ENCODE data around the gene ZNHIT3.
"Not testable (repeated sequence)": the region's sequence is repeated elsewhere in the genome, so short reads cannot be mapped to it uniquely, and the experiment has no call there.

ZNHIT3 gene

GRCh38 chr17:36485027-36485426, 1.5 kb upstream of the ZNHIT3 start:
- DNase-seq = no peak

GRCh38 chr17:36485805-36486203, 677 bp upstream of the ZNHIT3 start:
- DNase-seq = no peak

GRCh38 chr17:36493956-36494355, 7.5 kb downstream of the ZNHIT3 start:
- DNase-seq = no peak

GRCh38 chr17:36494674-36495073, 8.2 kb downstream of the ZNHIT3 start:
- no peak for DNase-seq

- no peak for DNase-seq
Measured at GRCh38 chr17:36495076-36495578, 8.6 kb downstream of the ZNHIT3 start.

- no peak for DNase-seq
Measured at GRCh38 chr17:36496018-36496789, 9.7 kb downstream of the ZNHIT3 start.

GRCh38 chr17:36498155-36498554, 11.7 kb downstream of the ZNHIT3 start:
- DNase-seq = no peak

GRCh38 chr17:36498560-36499300, 12.2 kb downstream of the ZNHIT3 start:
- DNase-seq = no peak

- DNase-seq = no peak
Measured at GRCh38 chr17:36500745-36501225, 14.3 kb downstream of the ZNHIT3 start.

GRCh38 chr17:36501351-36501750, 14.9 kb downstream of the ZNHIT3 start:
- DNase-seq = no peak

- DNase-seq = no peak
Measured at GRCh38 chr17:36501963-36502362, 15.5 kb downstream of the ZNHIT3 start.

GRCh38 chr17:36503456-36504155, 17.1 kb downstream of the ZNHIT3 start:
- DNase-seq = no peak

- DNase-seq = no peak
Measured at GRCh38 chr17:36504156-36504545, 17.7 kb downstream of the ZNHIT3 start.

GRCh38 chr17:36505171-36505570, 18.7 kb downstream of the ZNHIT3 start:
- no peak for DNase-seq

GRCh38 chr17:36506249-36506826, 19.9 kb downstream of the ZNHIT3 start:
- DNase-seq = no peak

- DNase-seq = no peak
Measured at GRCh38 chr17:36506831-36507230, 20.4 kb downstream of the ZNHIT3 start.

GRCh38 chr17:36507266-36507665, 20.8 kb downstream of the ZNHIT3 start:
- no peak for DNase-seq

- DNase-seq = not testable (repeated sequence)
Measured at GRCh38 chr17:36508439-36508838, 22.0 kb downstream of the ZNHIT3 start.

GRCh38 chr17:36509272-36509985, 22.9 kb downstream of the ZNHIT3 start:
- DNase-seq = no peak

- DNase-seq = no peak
Measured at GRCh38 chr17:36510636-36511035, 24.2 kb downstream of the ZNHIT3 start.

- no peak for DNase-seq
Measured at GRCh38 chr17:36511216-36511615, 24.7 kb downstream of the ZNHIT3 start.

GRCh38 chr17:36512641-36513040, 26.2 kb downstream of the ZNHIT3 start:
- no peak for DNase-seq

Measured in T-helper 2 cell (primary cell).